HG03469 (cell line): Measurements from ENCODE around the gene RRAGB.
"Not testable (repeated sequence)": the region's sequence is repeated elsewhere in the genome, so short reads cannot be mapped to it uniquely, and the experiment has no call there.

Source experiments
- ATAC-seq: cut with Tn5 transposase; IDR thresholded peaks from one replicate; pipeline ENCODE4 v1.9.1; 2021; ENCODE audit warnings: mild to moderate bottlenecking, moderate library complexity, moderate number of reproducible peaks; ENCODE audit not compliant: unreplicated experiment

RRAGB gene

GRCh38 chrX:55717521-55718497 lies at the start of gene RRAGB:
Gene RRAGB, plus strand, starts transcription at chrX:55717749. Its CDS starts 579 bp downstream, at chrX:55718328.
- ATAC-seq, result peak; percentile 94

GRCh38 chrX:55668084-55668483 lies 49.5 kb upstream of the RRAGB start:
- ATAC-seq, result no peak

GRCh38 chrX:55688579-55688978 lies 29.0 kb upstream of the RRAGB start:
- not testable (repeated sequence) for ATAC-seq

- ATAC-seq, result no peak
Measured at GRCh38 chrX:55695227-55696018, 22.1 kb upstream of the RRAGB start.

- ATAC-seq, result no peak
Measured at GRCh38 chrX:55697381-55697780, 20.2 kb upstream of the RRAGB start.

- no peak for ATAC-seq
Measured at GRCh38 chrX:55702671-55703070, 14.9 kb upstream of the RRAGB start.

GRCh38 chrX:55703436-55703835 lies 14.1 kb upstream of the RRAGB start:
- not testable (repeated sequence) for ATAC-seq

GRCh38 chrX:55705066-55705465 lies 12.5 kb upstream of the RRAGB start:
- ATAC-seq, result not testable (repeated sequence)

- ATAC-seq, result no peak
Measured at GRCh38 chrX:55709735-55710134, 7.8 kb upstream of the RRAGB start.

- no peak for ATAC-seq
Measured at GRCh38 chrX:55710701-55711100, 6.8 kb upstream of the RRAGB start.

- no peak for ATAC-seq
Measured at GRCh38 chrX:55713631-55714030, 3.9 kb upstream of the RRAGB start.

- ATAC-seq, result no peak
Measured at GRCh38 chrX:55714161-55714560, 3.4 kb upstream of the RRAGB start.

- no peak for ATAC-seq
Measured at GRCh38 chrX:55715847-55716246, 1.7 kb upstream of the RRAGB start.

GRCh38 chrX:55716937-55717336 lies 612 bp upstream of the RRAGB start:
- no peak for ATAC-seq

GRCh38 chrX:55731826-55732225 lies 14.3 kb downstream of the RRAGB start:
- no peak for ATAC-seq

- no peak for ATAC-seq
Measured at GRCh38 chrX:55738969-55739368, 21.4 kb downstream of the RRAGB start.

- ATAC-seq, result no peak
Measured at GRCh38 chrX:55742649-55743048, 25.1 kb downstream of the RRAGB start.

- ATAC-seq, result not testable (repeated sequence)
Measured at GRCh38 chrX:55748463-55748862, 30.9 kb downstream of the RRAGB start.

- ATAC-seq, result no peak
Measured at GRCh38 chrX:55750256-55750655, 32.7 kb downstream of the RRAGB start.

- ATAC-seq, result peak; percentile 86
Measured at GRCh38 chrX:55754861-55755294, 37.3 kb downstream of the RRAGB start.

GRCh38 chrX:55758033-55758432 lies 40.5 kb downstream of the RRAGB start:
- ATAC-seq, result no peak

- ATAC-seq, result no peak
Measured at GRCh38 chrX:55759478-55759877, 41.9 kb downstream of the RRAGB start.
